SU-DHL-6 (cell line): Measurements from ENCODE around the gene PIK3CA.

Experiments
- EZH2phosphoT487 ChIP-seq: fragments of 200-600 bp; sonication (generic), shearing (Covaris generic); conservative IDR thresholded peaks from 2 replicates; pipeline ENCODE4 v1.6.1; 2018; ENCODE audit warnings: mild to moderate bottlenecking, antibody characterized with exemption, low read length, moderate library complexity, mixed read lengths
- TF ChIP-seq, protein P1 (sequence below): fragments of 200-600 bp; sonication (generic); IDR thresholded peaks from one replicate; pipeline ENCODE4 v1.5.1; 2017; ENCODE audit warnings: antibody characterized with exemption, mild to moderate bottlenecking, low read length, moderate library complexity; ENCODE audit not compliant: insufficient read depth, poor library complexity, severe bottlenecking

DNA sequence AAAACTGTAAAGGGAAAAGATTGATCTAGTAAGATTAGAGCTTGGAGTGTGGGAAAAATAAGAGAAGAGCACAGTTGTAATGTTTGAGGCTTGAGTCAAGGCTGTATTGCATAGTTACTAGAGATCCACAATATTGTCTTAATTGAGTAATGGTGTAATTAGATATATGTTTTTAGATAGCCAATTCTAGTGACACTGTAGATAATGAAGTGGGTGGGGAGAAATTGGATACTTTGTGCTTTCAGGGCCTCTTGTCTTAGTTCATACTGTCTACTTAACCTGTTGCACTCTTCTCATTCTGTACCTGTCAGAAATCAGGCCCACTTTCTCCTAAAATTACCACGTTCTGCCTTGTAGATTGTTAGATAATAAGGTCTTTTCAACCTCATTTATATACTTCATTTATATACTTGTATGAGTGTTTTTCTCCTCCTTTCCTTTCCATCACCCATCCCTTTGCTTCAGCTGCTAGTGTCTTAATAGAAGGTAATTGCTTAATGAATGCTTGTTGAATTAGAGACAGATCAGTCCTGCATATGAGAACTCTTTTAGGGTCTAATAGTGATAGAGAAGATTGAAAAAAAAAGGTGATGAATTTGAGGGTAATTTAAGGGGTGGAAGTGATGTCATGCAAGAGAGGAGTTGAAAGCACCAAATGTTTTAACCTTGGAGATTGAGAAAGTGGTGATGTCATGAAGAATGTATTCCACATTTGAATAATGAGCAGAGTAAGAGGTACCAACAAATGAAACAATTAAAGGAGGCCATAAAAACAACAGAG lies 32.0 kb downstream of the PIK3CA start:
- TF ChIP-seq, protein P1, sequence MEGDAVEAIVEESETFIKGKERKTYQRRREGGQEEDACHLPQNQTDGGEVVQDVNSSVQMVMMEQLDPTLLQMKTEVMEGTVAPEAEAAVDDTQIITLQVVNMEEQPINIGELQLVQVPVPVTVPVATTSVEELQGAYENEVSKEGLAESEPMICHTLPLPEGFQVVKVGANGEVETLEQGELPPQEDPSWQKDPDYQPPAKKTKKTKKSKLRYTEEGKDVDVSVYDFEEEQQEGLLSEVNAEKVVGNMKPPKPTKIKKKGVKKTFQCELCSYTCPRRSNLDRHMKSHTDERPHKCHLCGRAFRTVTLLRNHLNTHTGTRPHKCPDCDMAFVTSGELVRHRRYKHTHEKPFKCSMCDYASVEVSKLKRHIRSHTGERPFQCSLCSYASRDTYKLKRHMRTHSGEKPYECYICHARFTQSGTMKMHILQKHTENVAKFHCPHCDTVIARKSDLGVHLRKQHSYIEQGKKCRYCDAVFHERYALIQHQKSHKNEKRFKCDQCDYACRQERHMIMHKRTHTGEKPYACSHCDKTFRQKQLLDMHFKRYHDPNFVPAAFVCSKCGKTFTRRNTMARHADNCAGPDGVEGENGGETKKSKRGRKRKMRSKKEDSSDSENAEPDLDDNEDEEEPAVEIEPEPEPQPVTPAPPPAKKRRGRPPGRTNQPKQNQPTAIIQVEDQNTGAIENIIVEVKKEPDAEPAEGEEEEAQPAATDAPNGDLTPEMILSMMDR = no peak
- no peak for TF ChIP-seq EZH2phosphoT487
